GM19023 (cell line): ENCODE results near the gene MTRR.
A peak's percentile ranks its signal among the peaks of the same experiment; 100 is the strongest.

Experiments
- ATAC-seq: cut with Tn5 transposase; IDR thresholded peaks from one replicate; pipeline ENCODE4 v1.9.1; 2021; ENCODE audit warnings: mild to moderate bottlenecking, moderate library complexity; ENCODE audit not compliant: unreplicated experiment

Gene MTRR

GRCh38 chr5:7894439-7894838 lies 25.5 kb downstream of the MTRR start:
- ATAC-seq = no peak

GRCh38 chr5:7894860-7895259 lies 25.9 kb downstream of the MTRR start:
- peak; percentile 97 for ATAC-seq

GRCh38 chr5:7897014-7897600 lies 28.2 kb downstream of the MTRR start:
- no peak for ATAC-seq

GRCh38 chr5:7902201-7902600 lies 33.3 kb downstream of the MTRR start:
- ATAC-seq = no peak

GRCh38 chr5:7902666-7903625 lies 34.0 kb downstream of the MTRR start:
- no peak for ATAC-seq

GRCh38 chr5:7904170-7904569 lies 35.2 kb downstream of the MTRR start:
- ATAC-seq = no peak

- ATAC-seq = no peak
Measured at GRCh38 chr5:7907612-7908011, 38.7 kb downstream of the MTRR start.

- no peak for ATAC-seq
Measured at GRCh38 chr5:7908317-7908716, 39.4 kb downstream of the MTRR start.

- ATAC-seq = peak; percentile 59
Measured at GRCh38 chr5:7910738-7911428, 41.9 kb downstream of the MTRR start.

- ATAC-seq = peak; percentile 16
Measured at GRCh38 chr5:7911429-7911771, 42.5 kb downstream of the MTRR start.

- no peak for ATAC-seq
Measured at GRCh38 chr5:7916171-7916804, 47.3 kb downstream of the MTRR start.

GRCh38 chr5:7917130-7918123 lies 48.5 kb downstream of the MTRR start:
- ATAC-seq = no peak

GRCh38 chr5:7925961-7926695 lies 57.2 kb downstream of the MTRR start:
- no peak for ATAC-seq

GRCh38 chr5:7926720-7927119 lies 57.8 kb downstream of the MTRR start:
- ATAC-seq = no peak

GRCh38 chr5:7927466-7928375 lies 58.8 kb downstream of the MTRR start:
- ATAC-seq = peak; percentile 82

- ATAC-seq = no peak
Measured at GRCh38 chr5:7930011-7930410, 61.1 kb downstream of the MTRR start.

- ATAC-seq = no peak
Measured at GRCh38 chr5:7941692-7942091, 72.7 kb downstream of the MTRR start.

- ATAC-seq = no peak
Measured at GRCh38 chr5:7947301-7947700, 78.4 kb downstream of the MTRR start.
